Hepatocyte (in vitro differentiated cells): Measurements from ENCODE around the gene TTLL7. TPM values are rescaled to one million over a fixed set of nuclear protein-coding genes. Genes with fewer than 3 reads are reported as not detected.

Experiments used
- DNase-seq: peaks from one replicate; pipeline ENCODE4 v3.0.0-alpha.2; 2016; ENCODE audit warnings: low spot score
- H2AFZ ChIP-seq: fragments of 200-600 bp; sonication (generic); 2 replicates; pipeline ENCODE4 v1.6.0; 2016; ENCODE audit warnings: antibody characterized with exemption, mild to moderate bottlenecking
- H3K27ac ChIP-seq: fragments of 200-600 bp; sonication (generic); 2 replicates; pipeline ENCODE4 v1.5.1; 2016; ENCODE audit warnings: mild to moderate bottlenecking
- H3K27me3 ChIP-seq: fragments of 200-600 bp; sonication (generic); 2 replicates; pipeline ENCODE4 v1.6.1; 2016
- H3K36me3 ChIP-seq: fragments of 200-600 bp; sonication (generic); replicated peaks from 2 replicates; pipeline ENCODE4 v1.5.1; 2016; ENCODE audit warnings: low read depth; ENCODE audit not compliant: insufficient read depth
- H3K4me1 ChIP-seq: fragments of 200-600 bp; sonication (generic); 2 replicates; pipeline ENCODE4 v1.5.1; 2016; ENCODE audit warnings: mild to moderate bottlenecking, moderate library complexity; ENCODE audit not compliant: insufficient read depth
- H3K4me2 ChIP-seq: fragments of 200-600 bp; sonication (generic); 2 replicates; pipeline ENCODE4 v1.6.0; 2016
- H3K4me3 ChIP-seq: fragments of 200-600 bp; sonication (generic); 2 replicates; pipeline ENCODE4 v1.5.1; 2016; ENCODE audit warnings: mild to moderate bottlenecking
- H3K79me2 ChIP-seq: fragments of 200-600 bp; sonication (generic); 2 replicates; pipeline ENCODE4 v1.6.0; 2017; ENCODE audit warnings: mild to moderate bottlenecking
- H3K9me2 ChIP-seq: fragments of 200-600 bp; sonication (generic); replicated peaks from 2 replicates; pipeline ENCODE4 v1.6.0; 2017; ENCODE audit warnings: mild to moderate bottlenecking; ENCODE audit not compliant: insufficient read depth
- H3K9me3 ChIP-seq: fragments of 200-600 bp; sonication (generic); 2 replicates; pipeline ENCODE4 v1.5.1; 2016; ENCODE audit warnings: low read depth, mild to moderate bottlenecking
- H4K20me1 ChIP-seq: fragments of 200-600 bp; sonication (generic); 2 replicates; pipeline ENCODE4 v1.6.0; 2016; ENCODE audit warnings: mild to moderate bottlenecking; ENCODE audit not compliant: insufficient read depth, poor library complexity, severe bottlenecking
- EZH2 ChIP-seq: fragments of 200-600 bp; sonication (generic); IDR thresholded peaks from 2 replicates; pipeline ENCODE4 v1.6.1; 2016; ENCODE audit warnings: antibody characterized with exemption, mild to moderate bottlenecking, borderline replicate concordance
- EZH2phosphoT487 ChIP-seq: fragments of 200-600 bp; sonication (generic); IDR thresholded peaks from one replicate; pipeline ENCODE4 v1.6.1; 2018; ENCODE audit warnings: antibody characterized with exemption, mild to moderate bottlenecking, low read depth, moderate library complexity; ENCODE audit not compliant: unreplicated experiment, severe bottlenecking
- WGBS: methylation state at CpG from one replicate; pipeline ENCODE4 v1.1.6; 2016; ENCODE audit warnings: low lambda C conversion rate; ENCODE audit errors: missing lambda C conversion rate; 5-methylcytosine and 5-hydroxymethylcytosine counted together
- polyA plus RNA-seq: library from polyadenylated mRNA; unstranded; fragments of >200 nt; fragmentation: Nextera tagmentation; extraction: Ambion mirVana; gene quantifications from 2 replicates; pipeline ENCODE4 v1.2.1, GENCODE V29; 2016
- total RNA-seq: library from RNA; depleted of rRNA; stranded (reverse); fragments of >200 nt; gene quantifications from 2 replicates; pipeline ENCODE4 v1.2.3, GENCODE V29; 2014
- TF ChIP-seq, protein P1 (sequence below): fragments of 200-600 bp; sonication (generic); IDR thresholded peaks from 2 replicates; pipeline ENCODE4 v1.5.1; 2016; ENCODE audit warnings: antibody characterized with exemption, mild to moderate bottlenecking; ENCODE audit not compliant: poor library complexity

Gene TTLL7
- total and polyA plus RNA-seq, 2 experiments from 2014 or later: 1.9 to 3.5 TPM

DNA sequence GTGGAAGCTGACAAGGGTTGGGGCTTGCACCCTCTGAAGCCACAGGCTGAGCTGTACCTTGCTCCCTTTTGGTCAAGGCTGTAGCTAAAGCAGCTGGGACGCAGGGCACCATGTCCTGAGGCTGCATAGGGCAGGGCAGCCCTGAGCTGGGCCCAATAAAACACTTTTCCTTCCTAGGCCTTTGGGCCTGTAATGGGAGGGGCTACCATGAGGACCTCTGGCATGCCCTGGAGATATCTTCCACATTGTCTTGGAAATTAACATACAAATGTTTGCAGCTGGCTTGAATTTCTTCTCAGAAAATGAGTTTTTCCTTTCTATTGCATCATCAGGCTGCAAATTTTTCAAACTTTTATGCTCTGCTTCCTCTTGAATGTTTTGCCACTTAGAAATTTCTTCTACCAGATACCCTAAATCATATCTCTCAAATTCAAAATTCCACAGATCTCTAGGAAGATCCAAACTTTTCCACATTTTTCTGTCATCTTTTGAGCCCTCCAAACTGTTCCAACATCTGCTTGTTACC, 32.9 kb upstream of the TTLL7 start:
- DNase-seq: no peak

DNA sequence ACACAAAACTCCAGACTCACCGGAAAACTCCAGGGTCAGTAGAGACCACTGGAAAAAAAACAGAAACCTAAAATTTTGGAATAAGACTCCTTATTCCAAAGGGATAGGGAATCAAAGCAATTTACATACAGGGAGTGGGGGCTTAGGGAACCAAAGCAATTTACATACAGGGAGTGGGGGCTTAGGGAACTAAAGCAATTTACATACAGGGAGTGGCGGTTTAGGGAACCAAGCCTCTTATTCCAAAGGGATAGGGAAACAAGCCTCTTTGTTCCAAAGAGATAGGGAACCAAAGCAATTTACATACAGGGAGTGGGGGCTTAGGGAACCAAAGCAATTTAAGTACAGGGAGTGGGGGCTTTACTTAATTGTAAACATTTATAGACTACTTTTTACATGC, 28.4 kb upstream of the TTLL7 start:
- H3K9me2 ChIP-seq: no peaks in the 10 kb centered on the region
- H3K4me1 ChIP-seq: peaks cover 5% of the 10 kb centered on the region
- no peaks in the 10 kb centered on the region for H3K9me3 ChIP-seq
- no peak overlapping the region for H3K4me3 ChIP-seq
- H3K79me2 ChIP-seq: no peaks in the 10 kb centered on the region
- WGBS: 70% methylated on average over 2 of the region's 2 CpGs
- H4K20me1 ChIP-seq: no peaks in the 10 kb centered on the region
- no peaks in the 10 kb centered on the region for H3K27me3 ChIP-seq
- H3K27ac ChIP-seq: no peak overlapping the region
- no peak for TF ChIP-seq EZH2phosphoT487
- TF ChIP-seq, protein P1, sequence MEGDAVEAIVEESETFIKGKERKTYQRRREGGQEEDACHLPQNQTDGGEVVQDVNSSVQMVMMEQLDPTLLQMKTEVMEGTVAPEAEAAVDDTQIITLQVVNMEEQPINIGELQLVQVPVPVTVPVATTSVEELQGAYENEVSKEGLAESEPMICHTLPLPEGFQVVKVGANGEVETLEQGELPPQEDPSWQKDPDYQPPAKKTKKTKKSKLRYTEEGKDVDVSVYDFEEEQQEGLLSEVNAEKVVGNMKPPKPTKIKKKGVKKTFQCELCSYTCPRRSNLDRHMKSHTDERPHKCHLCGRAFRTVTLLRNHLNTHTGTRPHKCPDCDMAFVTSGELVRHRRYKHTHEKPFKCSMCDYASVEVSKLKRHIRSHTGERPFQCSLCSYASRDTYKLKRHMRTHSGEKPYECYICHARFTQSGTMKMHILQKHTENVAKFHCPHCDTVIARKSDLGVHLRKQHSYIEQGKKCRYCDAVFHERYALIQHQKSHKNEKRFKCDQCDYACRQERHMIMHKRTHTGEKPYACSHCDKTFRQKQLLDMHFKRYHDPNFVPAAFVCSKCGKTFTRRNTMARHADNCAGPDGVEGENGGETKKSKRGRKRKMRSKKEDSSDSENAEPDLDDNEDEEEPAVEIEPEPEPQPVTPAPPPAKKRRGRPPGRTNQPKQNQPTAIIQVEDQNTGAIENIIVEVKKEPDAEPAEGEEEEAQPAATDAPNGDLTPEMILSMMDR: no peak
- no peak for TF ChIP-seq EZH2
- no peak overlapping the region for H3K4me2 ChIP-seq
- H3K36me3 ChIP-seq: no peaks in the 10 kb centered on the region
- DNase-seq: no peak
- H2AFZ ChIP-seq: no peak overlapping the region

More for the DNA sequence above, 32.9 kb upstream of the TTLL7 start:
- H3K36me3 ChIP-seq: no peaks in the 10 kb centered on the region
- H3K27me3 ChIP-seq: no peaks in the 10 kb centered on the region
- no peak overlapping the region for H3K4me3 ChIP-seq
- H3K9me3 ChIP-seq: no peaks in the 10 kb centered on the region
- TF ChIP-seq EZH2phosphoT487 (no peak), EZH2 (no peak)
- TF ChIP-seq, protein P1: no peak
- peaks cover 5% of the 10 kb centered on the region for H3K4me1 ChIP-seq
- WGBS: 95% methylated on average over 1 of the region's 1 CpG
- H3K27ac ChIP-seq: no peak overlapping the region
- H4K20me1 ChIP-seq: no peaks in the 10 kb centered on the region
- H3K4me2 ChIP-seq: no peak overlapping the region
- H3K9me2 ChIP-seq: no peaks in the 10 kb centered on the region
- no peaks in the 10 kb centered on the region for H3K79me2 ChIP-seq
- H2AFZ ChIP-seq: no peak overlapping the region

DNA sequence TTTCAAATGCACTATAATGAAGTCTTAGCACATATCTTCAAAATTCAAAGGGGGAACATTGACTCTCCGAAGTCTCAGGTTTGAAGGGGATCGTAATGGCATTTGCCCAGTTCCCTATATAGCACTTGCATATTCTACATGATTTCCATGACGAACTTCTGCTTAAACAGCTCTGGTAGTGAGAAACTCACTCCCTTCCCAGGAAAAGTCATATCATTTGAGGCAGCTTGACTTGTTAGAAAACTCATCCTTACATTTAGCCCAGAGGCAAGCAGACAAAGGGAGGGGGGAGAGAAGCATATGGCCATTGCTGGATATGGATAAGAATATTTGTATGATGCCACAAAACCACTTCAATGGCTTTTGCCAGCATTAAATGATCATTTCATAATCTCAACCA, 27.0 kb upstream of the TTLL7 start:
- H3K27ac ChIP-seq: no peak overlapping the region
- H3K4me1 ChIP-seq: no peaks in the 10 kb centered on the region
- no peak overlapping the region for H3K4me2 ChIP-seq
- no peak overlapping the region for H3K4me3 ChIP-seq
- TF ChIP-seq EZH2 (no peak), EZH2phosphoT487 (no peak)
- TF ChIP-seq, protein P1: no peak
- no peaks in the 10 kb centered on the region for H3K79me2 ChIP-seq
- no peaks in the 10 kb centered on the region for H3K36me3 ChIP-seq
- H4K20me1 ChIP-seq: no peaks in the 10 kb centered on the region
- H3K27me3 ChIP-seq: no peaks in the 10 kb centered on the region
- DNase-seq: no peak
- H2AFZ ChIP-seq: no peak overlapping the region
- WGBS: 87% methylated on average over 3 of the region's 3 CpGs
- H3K9me3 ChIP-seq: no peaks in the 10 kb centered on the region
- no peaks in the 10 kb centered on the region for H3K9me2 ChIP-seq

DNA sequence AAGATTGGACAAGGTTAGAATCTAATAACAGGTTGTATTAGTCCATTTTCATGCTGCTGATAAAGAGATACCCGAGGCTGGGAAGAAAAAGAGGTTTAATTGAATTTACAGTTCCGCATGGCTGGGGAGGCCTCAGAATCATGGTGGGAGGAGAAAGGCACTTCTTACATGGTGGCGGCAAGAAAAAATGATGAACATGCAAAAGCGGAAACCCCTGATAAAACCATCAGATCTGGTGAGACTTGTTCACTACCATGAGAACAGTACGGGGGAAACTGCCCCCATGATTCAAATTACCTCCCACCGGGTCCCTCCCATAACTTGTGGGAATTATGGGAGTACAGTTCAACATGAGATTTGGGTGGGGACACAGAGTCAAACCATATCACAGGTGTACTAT, 22.9 kb upstream of the TTLL7 start:
- H3K4me3 ChIP-seq: no peak overlapping the region
- DNase-seq: no peak
- H3K4me1 ChIP-seq: peaks cover 7% of the 10 kb centered on the region
- H3K79me2 ChIP-seq: no peaks in the 10 kb centered on the region
- no peak overlapping the region for H3K27ac ChIP-seq
- 91% methylated on average over 6 of the region's 6 CpGs for WGBS
- TF ChIP-seq EZH2: no peak
- no peak for TF ChIP-seq EZH2phosphoT487
- TF ChIP-seq, protein P1: no peak
- H3K9me2 ChIP-seq: no peaks in the 10 kb centered on the region
- no peaks in the 10 kb centered on the region for H3K27me3 ChIP-seq
- H4K20me1 ChIP-seq: no peaks in the 10 kb centered on the region
- no peaks in the 10 kb centered on the region for H3K9me3 ChIP-seq
- H3K36me3 ChIP-seq: no peaks in the 10 kb centered on the region
- H3K4me2 ChIP-seq: no peak overlapping the region
- H2AFZ ChIP-seq: no peak overlapping the region
